Measurements from ENCODE around the gene ENOX1. TPM values are rescaled to one million over a fixed set of nuclear protein-coding genes. Genes with fewer than 3 reads are reported as not detected.

Gene ENOX1
- total and polyA plus RNA-seq, 2 of the 8 experiments (the other 6 are each of a cell fraction or from before 2014, with no cell fraction given) = 0.23 to 0.37 TPM

- Histone ChIP-seq H3K79me2 (ENCODE audit: control insufficient read depth in 1 of 2, insufficient read depth in 2 of 2, low read length in 2 of 2) (no peaks in the 10 kb centered on the region), H2AFZ (ENCODE audit: low read length) (no peak overlapping the region), H3K4me2 (ENCODE audit: insufficient read depth in 1 of 2, low read depth in 2 of 2, low read length in 2 of 2) (peak overlapping the region; percentile 81 to 96), H3K4me3 (ENCODE audit: extremely low read depth in 1 of 4, insufficient read depth in 2 of 4, low read depth in 3 of 4, low read length in 4 of 4) (peak overlapping the region; percentile 39 to 81 (median 50)), H3K4ac (replicated peaks; ENCODE audit: insufficient read length, low read depth, low read length) (no peak overlapping the region), H2AK5ac (ENCODE audit: low read depth, low read length) (no peak overlapping the region), H2BK5ac (ENCODE audit: low read depth, low read length) (no peak overlapping the region), H3K23ac (ENCODE audit: insufficient read length) (no peak overlapping the region), H3K9me3 (ENCODE audit: insufficient read depth in 2 of 2, low read depth in 1 of 2, low read length in 1 of 2) (no peaks in the 10 kb centered on the region), H3K18ac (ENCODE audit: extremely low read depth, low read length) (no peak overlapping the region), H3K14ac (ENCODE audit: insufficient read length) (no peak overlapping the region), H2BK20ac (ENCODE audit: low read length) (no peak overlapping the region), H2BK120ac (replicated peaks; ENCODE audit: low read depth, low read length) (no peak overlapping the region), H3K23me2 (ENCODE audit: low read depth, low read length) (peaks cover 17% of the 10 kb centered on the region; the same call in 1 of the 2 replicates), H2BK12ac (ENCODE audit: low read depth, low read length) (no peak overlapping the region), H4K8ac (ENCODE audit: extremely low read depth, insufficient read depth, low read length) (0 out of 2 replicates have a peak overlapping the region, but pooled peaks have one; percentile 62), H3K4me1 (replicated peaks in 1 of 4; ENCODE audit: control insufficient read depth in 3 of 4, insufficient read depth in 4 of 4, low read length in 3 of 4) (peaks cover 3 to 6% (median 5%) of the 10 kb centered on the region in 4 experiments; a peak in 5 of 7 replicates), H3K56ac (replicated peaks; ENCODE audit: insufficient read length, low read depth, low read length) (no peak overlapping the region), H3K27me3 (replicated peaks in 1 of 4; ENCODE audit: control insufficient read depth in 3 of 4, extremely low read depth in 1 of 4, insufficient read depth in 3 of 4, low read length in 3 of 4) (peaks cover 6 to 55% (median 36%) of the 10 kb centered on the region in 4 experiments), H4K91ac (replicated peaks; ENCODE audit: insufficient read length, low read length) (peak overlapping the region; percentile 68), H3K36me3 (ENCODE audit: control insufficient read depth in 2 of 4, insufficient read depth in 4 of 4, low read length in 3 of 4) (no peaks in the 10 kb centered on the region), H2BK15ac (ENCODE audit: low read length) (peak overlapping the region; percentile 48; the same call in 1 of the 2 replicates), H3K79me1 (ENCODE audit: low read depth, low read length) (no peaks in the 10 kb centered on the region), H4K20me1 (replicated peaks in 1 of 2; ENCODE audit: control insufficient read depth in 1 of 2, insufficient read depth in 2 of 2, low read length in 2 of 2) (peaks cover 0 to 6% of the 10 kb centered on the region in 2 experiments), H3K9ac (replicated peaks in 1 of 4; ENCODE audit: extremely low read depth in 1 of 4, low read depth in 3 of 4, low read length in 3 of 4) (peak overlapping the region in 2 of 4 experiments; percentile 20 to 30; a peak in 2 of 7 replicates), H3K27ac (ENCODE audit: low read depth, low read length) (no peak overlapping the region), H4K5ac (ENCODE audit: insufficient read length, low read depth, low read length) (no peak overlapping the region)
- 20 to 100% methylated on average over 1 to 9 of the region's 9 CpGs for WGBS, 2 experiments (ENCODE audit: extremely low coverage in 1 of 2, insufficient coverage in 1 of 2, insufficient read length in 1 of 2, insufficient replicate concordance in 2 of 2, low coverage in 1 of 2, low lambda C conversion rate in 2 of 2, missing lambda C conversion rate in 1 of 2)
- POLR2A ChIA-PET (ENCODE audit: partially characterized antibody) = no interaction called here
- DNase-seq (ENCODE audit: low read depth in 1 of 2, low spot score in 2 of 2) (no peak), FAIRE-seq (no peak)
- CTCF ChIA-PET (ENCODE audit: partially characterized antibody) = interaction anchor here (1.2 to 1.8 kb wide), 4 partner anchors 17 to 505 kb away, joined by 3 to 8 read pairs (median 4); no protein-coding TSS in a partner anchor
- TF ChIP-seq SP4 (IDR thresholded peaks at IDR 0.05; ENCODE audit: low read length) (no peak), HDAC2 (IDR thresholded peaks at IDR 0.05; ENCODE audit: borderline replicate concordance in 1 of 2, low read depth in 2 of 2, low read length in 2 of 2) (no peak), SP2 (IDR thresholded peaks at IDR 0.05; ENCODE audit: low read length) (no peak), EZH2 (IDR thresholded peaks at IDR 0.05; ENCODE audit: low read depth, low read length, severe bottlenecking) (peak; percentile 18), CEBPB (IDR thresholded peaks at IDR 0.05; ENCODE audit: low read depth, low read length) (no peak), SUZ12 (IDR thresholded peaks at IDR 0.05; ENCODE audit: low read length) (peak; percentile 14; the same call in 1 of the 2 replicates), ATF3 (IDR thresholded peaks at IDR 0.05; ENCODE audit: insufficient read depth, low read depth, low read length) (no peak), NRF1 (IDR thresholded peaks at IDR 0.05; ENCODE audit: low read depth, low read length) (no peak), MAFK (IDR thresholded peaks at IDR 0.05; ENCODE audit: low read depth, low read length) (no peak)
These were observed 733 bp upstream of the ENOX1 start for GRCh38 chr13:43787518-43787891.

All from H1 (cell line).